OCI-LY1 (cell line): ENCODE data around the gene MPRIP.

Source experiments
- H2AFZ ChIP-seq: fragments of 200-600 bp; sonication (generic), shearing (Covaris generic); 2 replicates; pipeline ENCODE4 v1.6.0; 2014; ENCODE audit warnings: antibody characterized with exemption, mild to moderate bottlenecking, low read length
- H3F3A ChIP-seq: fragments of 200-600 bp; sonication (generic), shearing (Covaris generic); 2 replicates; pipeline ENCODE4 v1.6.0; 2014; ENCODE audit warnings: mild to moderate bottlenecking, antibody characterized with exemption, low read length, moderate library complexity; ENCODE audit not compliant: insufficient read depth
- H3K27ac ChIP-seq: fragments of 200-600 bp; sonication (generic); 2 replicates; pipeline ENCODE4 v1.5.1; 2014; ENCODE audit warnings: low read length, mixed run types, mild to moderate bottlenecking, low read depth; ENCODE audit not compliant: poor library complexity, severe bottlenecking
- H3K27me3 ChIP-seq: fragments of 200-600 bp; sonication (generic); 2 replicates; pipeline ENCODE4 v1.6.0; 2014; ENCODE audit warnings: antibody characterized with exemption, mild to moderate bottlenecking, low read length, moderate library complexity; ENCODE audit not compliant: insufficient read depth
- H3K36me3 ChIP-seq: fragments of 200-600 bp; sonication (generic); 2 replicates; pipeline ENCODE4 v1.6.1; 2014; ENCODE audit warnings: mild to moderate bottlenecking, antibody characterized with exemption, low read length, moderate library complexity, mixed read lengths; ENCODE audit not compliant: insufficient read depth
- H3K4me1 ChIP-seq: fragments of 200-600 bp; sonication (generic); 2 replicates; pipeline ENCODE4 v1.5.1; 2014; ENCODE audit warnings: mild to moderate bottlenecking, low read length, moderate library complexity; ENCODE audit not compliant: insufficient read depth, severe bottlenecking
- H3K4me2 ChIP-seq: fragments of 200-600 bp; sonication (generic), shearing (Covaris generic); 2 replicates; pipeline ENCODE4 v1.6.1; 2014; ENCODE audit warnings: low read length
- H3K4me3 ChIP-seq: fragments of 200-600 bp; sonication (generic); 2 replicates; pipeline ENCODE4 v1.5.1; 2014; ENCODE audit warnings: low read length, low read depth, mild to moderate bottlenecking, mixed read lengths; ENCODE audit not compliant: poor library complexity, severe bottlenecking
- H3K79me2 ChIP-seq: fragments of 200-600 bp; shearing (Covaris generic); 2 replicates; pipeline ENCODE4 v1.6.1; 2016; ENCODE audit warnings: mixed run types, low read length, mixed read lengths; ENCODE audit not compliant: insufficient read depth
- H3K9ac ChIP-seq: fragments of 200-600 bp; sonication (generic), shearing (Covaris generic); 2 replicates; pipeline ENCODE4 v1.6.1; 2014; ENCODE audit warnings: mild to moderate bottlenecking, low read length, mixed read lengths
- H3K9me2 ChIP-seq: fragments of 200-600 bp; sonication (generic), shearing (Covaris generic); 2 replicates; pipeline ENCODE4 v1.6.1; 2014; ENCODE audit warnings: low read depth, mild to moderate bottlenecking, low read length, mixed read lengths
- H3K9me3 ChIP-seq: fragments of 200-600 bp; shearing (Covaris generic); 2 replicates; pipeline ENCODE4 v1.6.1; 2014; ENCODE audit warnings: low read length, mixed read lengths
- H4K20me1 ChIP-seq: fragments of 200-600 bp; sonication (generic), shearing (Covaris generic); 2 replicates; pipeline ENCODE4 v1.6.0; 2016; ENCODE audit warnings: mild to moderate bottlenecking, low read length; ENCODE audit not compliant: insufficient read depth
- CTCF ChIP-seq: fragments of 200-600 bp; sonication (generic), shearing (Covaris generic); IDR thresholded peaks from 2 replicates; pipeline ENCODE4 v1.5.1; 2017; ENCODE audit warnings: mild to moderate bottlenecking, antibody characterized with exemption, low read length, moderate library complexity, mixed read lengths
- EZH2 ChIP-seq: fragments of 200-600 bp; sonication (generic), shearing (Covaris generic); IDR thresholded peaks from 2 replicates; pipeline ENCODE4 v1.8.0; 2017; ENCODE audit warnings: borderline replicate concordance, mixed run types, mild to moderate bottlenecking, antibody characterized with exemption, low read length, moderate library complexity, mixed read lengths

MPRIP gene

GRCh38 chr17:17112628-17113200, 70.5 kb downstream of the MPRIP start:
- Histone ChIP-seq H3F3A (no peaks in the 10 kb centered on the region), H3K27ac (no peak overlapping the region), H3K9me2 (no peaks in the 10 kb centered on the region), H3K4me2 (no peak overlapping the region), H3K4me3 (no peak overlapping the region), H4K20me1 (no peaks in the 10 kb centered on the region), H3K4me1 (peaks cover 29% of the 10 kb centered on the region), H3K9ac (no peak overlapping the region), H3K9me3 (no peaks in the 10 kb centered on the region), H3K79me2 (no peaks in the 10 kb centered on the region), H3K36me3 (no peaks in the 10 kb centered on the region), H2AFZ (no peak overlapping the region), H3K27me3 (no peaks in the 10 kb centered on the region)
- TF ChIP-seq EZH2 (no peak), CTCF (no peak)

- H3K9me3 ChIP-seq: no peaks in the 10 kb centered on the region
- peaks cover 31% of the 10 kb centered on the region for H3K4me1 ChIP-seq
- H4K20me1 ChIP-seq: no peaks in the 10 kb centered on the region
- no peak overlapping the region for H3K4me3 ChIP-seq
- no peaks in the 10 kb centered on the region for H3K36me3 ChIP-seq
- H3K9ac ChIP-seq: no peak overlapping the region
- H3F3A ChIP-seq: no peaks in the 10 kb centered on the region
- H3K4me2 ChIP-seq: no peak overlapping the region
- no peaks in the 10 kb centered on the region for H3K79me2 ChIP-seq
- no peak overlapping the region for H3K27ac ChIP-seq
- TF ChIP-seq CTCF: no peak
- TF ChIP-seq EZH2: no peak
- no peak overlapping the region for H2AFZ ChIP-seq
- no peaks in the 10 kb centered on the region for H3K27me3 ChIP-seq
- H3K9me2 ChIP-seq: no peaks in the 10 kb centered on the region
Observed at GRCh38 chr17:17114592-17115225, 72.5 kb downstream of the MPRIP start.

- no peak overlapping the region for H2AFZ ChIP-seq
- H3K9ac ChIP-seq: no peak overlapping the region
- H3K9me3 ChIP-seq: no peaks in the 10 kb centered on the region
- H3K27ac ChIP-seq: no peak overlapping the region
- no peaks in the 10 kb centered on the region for H3F3A ChIP-seq
- H3K9me2 ChIP-seq: no peaks in the 10 kb centered on the region
- peaks cover 29% of the 10 kb centered on the region for H3K4me1 ChIP-seq
- TF ChIP-seq EZH2: no peak
- TF ChIP-seq CTCF: no peak
- no peaks in the 10 kb centered on the region for H3K79me2 ChIP-seq
- no peak overlapping the region for H3K4me3 ChIP-seq
- H3K36me3 ChIP-seq: no peaks in the 10 kb centered on the region
- H3K27me3 ChIP-seq: no peaks in the 10 kb centered on the region
- no peaks in the 10 kb centered on the region for H4K20me1 ChIP-seq
- H3K4me2 ChIP-seq: no peak overlapping the region
Observed at GRCh38 chr17:17115620-17116019, 73.4 kb downstream of the MPRIP start.
